Adrenal gland (tissue), 5 donors: ENCODE measurements around the gene STXBP5.

Source experiments
- CTCF ChIP-seq, 6 experiments: fragments of 450-650 bp in 4 of 6; fragments of 200-600 bp in 2 of 6; sonication (generic) in 1 of 6; IDR thresholded peaks; 1 replicate in 5 of 6; 2 replicates in 1 of 6; pipeline versions ENCODE4 v1.5.1 to v1.8.0; 2016 to 2021; ENCODE audit warnings: antibody characterized with exemption in 6 of 6, mild to moderate bottlenecking in 2 of 6, moderate library complexity in 1 of 6
- POLR2A ChIP-seq, 2 donors: fragments of 450-650 bp; IDR thresholded peaks; one replicate each; pipeline ENCODE4 v1.6.1; 2017; ENCODE audit warnings: antibody characterized with exemption in 2 of 2, mild to moderate bottlenecking in 2 of 2, moderate library complexity in 1 of 2
- donor health status: DM: no; HTN: no; CAD: no.

GRCh38 chr6:147176795-147177194 is 27.4 kb upstream of the STXBP5 start:
- TF ChIP-seq POLR2A (IDR thresholded peaks at IDR 0.05) (no peak), CTCF (IDR thresholded peaks at IDR 0.05) (no peak)
